ENCODE measurements around the gene CLSTN3.

DNA sequence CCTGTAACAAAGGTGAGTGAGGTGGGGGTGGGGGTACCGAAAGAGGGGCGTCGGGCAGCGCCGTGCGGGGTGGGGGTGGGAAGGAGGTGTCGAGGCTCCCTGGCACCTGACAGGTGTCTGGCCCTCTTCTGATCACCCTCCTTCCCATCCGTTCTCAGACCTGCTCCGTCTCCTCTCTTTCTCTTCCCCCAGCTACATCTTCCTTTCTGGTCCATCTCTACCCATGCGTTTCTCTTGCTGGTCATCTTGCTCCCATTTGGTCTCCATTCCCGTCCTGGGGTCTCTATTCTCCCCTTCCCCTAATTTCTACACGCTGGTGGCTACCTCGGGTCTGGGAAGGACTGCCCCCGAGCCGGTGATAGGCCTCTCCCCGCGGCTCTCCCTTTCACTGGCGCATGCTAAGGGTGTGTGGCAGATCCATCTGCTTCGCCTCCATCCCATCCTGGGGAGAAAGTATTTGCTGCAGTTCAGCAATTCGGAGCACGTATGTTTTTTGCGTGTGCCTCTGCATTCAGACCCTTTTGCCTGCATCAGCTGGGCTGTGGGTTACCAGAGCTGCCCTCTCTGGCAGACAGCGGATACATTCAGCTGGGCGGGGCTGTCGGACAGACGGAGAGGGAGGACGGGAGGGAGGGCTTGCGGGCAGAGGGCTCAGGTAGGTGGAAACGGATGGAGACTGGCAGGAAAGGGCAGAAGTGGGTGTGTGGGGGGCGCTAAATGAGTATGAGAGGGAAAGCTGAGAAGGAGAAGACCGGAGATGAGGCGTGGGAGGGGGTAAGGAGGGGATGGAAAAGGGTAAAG lies 730 bp downstream of the CLSTN3 start:
- no peak for TF ChIP-seq SIX5 (IDR thresholded peaks at IDR 0.05; ENCODE audit: low read depth, low read length)
- TF ChIP-seq, protein P1, sequence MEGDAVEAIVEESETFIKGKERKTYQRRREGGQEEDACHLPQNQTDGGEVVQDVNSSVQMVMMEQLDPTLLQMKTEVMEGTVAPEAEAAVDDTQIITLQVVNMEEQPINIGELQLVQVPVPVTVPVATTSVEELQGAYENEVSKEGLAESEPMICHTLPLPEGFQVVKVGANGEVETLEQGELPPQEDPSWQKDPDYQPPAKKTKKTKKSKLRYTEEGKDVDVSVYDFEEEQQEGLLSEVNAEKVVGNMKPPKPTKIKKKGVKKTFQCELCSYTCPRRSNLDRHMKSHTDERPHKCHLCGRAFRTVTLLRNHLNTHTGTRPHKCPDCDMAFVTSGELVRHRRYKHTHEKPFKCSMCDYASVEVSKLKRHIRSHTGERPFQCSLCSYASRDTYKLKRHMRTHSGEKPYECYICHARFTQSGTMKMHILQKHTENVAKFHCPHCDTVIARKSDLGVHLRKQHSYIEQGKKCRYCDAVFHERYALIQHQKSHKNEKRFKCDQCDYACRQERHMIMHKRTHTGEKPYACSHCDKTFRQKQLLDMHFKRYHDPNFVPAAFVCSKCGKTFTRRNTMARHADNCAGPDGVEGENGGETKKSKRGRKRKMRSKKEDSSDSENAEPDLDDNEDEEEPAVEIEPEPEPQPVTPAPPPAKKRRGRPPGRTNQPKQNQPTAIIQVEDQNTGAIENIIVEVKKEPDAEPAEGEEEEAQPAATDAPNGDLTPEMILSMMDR (IDR thresholded peaks at IDR 0.05; ENCODE audit: control extremely low read depth in 1 of 3, insufficient read depth in 1 of 3, low read depth in 1 of 3, low read length in 3 of 3), result peak in 1 of 3 experiments; percentile 15; a peak in 1 of 4 replicates
- no peak for TF ChIP-seq POLR2A (IDR thresholded peaks at IDR 0.05; ENCODE audit: control extremely low read depth in 1 of 2, low read depth in 2 of 2, low read length in 2 of 2)
- no peak for TF ChIP-seq CEBPB (IDR thresholded peaks at IDR 0.05; ENCODE audit: low read depth, low read length)
- TF ChIP-seq CBX8 (IDR thresholded peaks at IDR 0.05; ENCODE audit: borderline replicate concordance, low read depth, low read length), result no peak
- no peak for TF ChIP-seq POLR2AphosphoS5 (IDR thresholded peaks at IDR 0.05; ENCODE audit: low read depth, low read length)
- no peak for TF ChIP-seq HDAC6 (IDR thresholded peaks at IDR 0.05; ENCODE audit: low read depth, low read length)
- TF ChIP-seq RNF2 (IDR thresholded peaks at IDR 0.05; ENCODE audit: borderline replicate concordance, low read depth, low read length, missing control alignments, poor library complexity, severe bottlenecking), result no peak
- TF ChIP-seq KDM5A (IDR thresholded peaks at IDR 0.05; ENCODE audit: low read length), result no peak
- TF ChIP-seq EGR1 (IDR thresholded peaks at IDR 0.05; ENCODE audit: borderline replicate concordance, low read depth, low read length), result no peak
- TF ChIP-seq TAF1 (IDR thresholded peaks at IDR 0.05; ENCODE audit: low read depth, low read length), result no peak
- TF ChIP-seq, protein P2, sequence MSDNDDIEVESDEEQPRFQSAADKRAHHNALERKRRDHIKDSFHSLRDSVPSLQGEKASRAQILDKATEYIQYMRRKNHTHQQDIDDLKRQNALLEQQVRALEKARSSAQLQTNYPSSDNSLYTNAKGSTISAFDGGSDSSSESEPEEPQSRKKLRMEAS (IDR thresholded peaks at IDR 0.05), result no peak
- TF ChIP-seq NRF1 (IDR thresholded peaks at IDR 0.05; ENCODE audit: low read depth, low read length), result no peak
